Ovary (tissue), 9 donors: ENCODE data around the gene CSMD2. TPM values are rescaled to one million over a fixed set of nuclear protein-coding genes. Genes with fewer than 3 reads are reported as not detected.

Experiments
- DNase-seq, 5 donors: peaks; one replicate each; pipeline ENCODE4 v3.0.0-alpha.2; 2019 to 2020
- H3K27ac ChIP-seq, 2 donors: fragments of 200-600 bp; one replicate each; pipeline versions ENCODE4 v1.5.1 to v1.8.0; 2019 to 2022
- H3K27me3 ChIP-seq: fragments of 200-600 bp; one replicate; pipeline ENCODE4 v1.8.0; 2022
- H3K36me3 ChIP-seq: fragments of 200-600 bp; sonication (generic); one replicate; pipeline ENCODE4 v1.5.1; 2019
- H3K4me1 ChIP-seq: one replicate; pipeline ENCODE4 v1.8.1; 2013; ENCODE audit warnings: mild to moderate bottlenecking, moderate library complexity; ENCODE audit not compliant: insufficient read depth
- H3K4me3 ChIP-seq: fragments of 200-600 bp; sonication (generic); one replicate; pipeline ENCODE4 v1.5.1; 2017
- H3K9me3 ChIP-seq, 2 donors: fragments of 200-600 bp in 1 of 2; sonication (generic) in 1 of 2; one replicate each; pipeline versions ENCODE4 v1.5.1 to v1.8.1; 2013 to 2019; ENCODE audit warnings: mild to moderate bottlenecking in 1 of 2, moderate library complexity in 1 of 2
- EP300 ChIP-seq: sonication (generic); formaldehyde crosslinking; IDR thresholded peaks from one replicate; pipeline ENCODE4 v1.6.1; 2017; ENCODE audit warnings: antibody characterized with exemption
- POLR2A ChIP-seq: fragments of 450-650 bp; IDR thresholded peaks from one replicate; pipeline ENCODE4 v1.6.1; 2017; ENCODE audit warnings: antibody characterized with exemption, mild to moderate bottlenecking, moderate library complexity
- WGBS, 3 donors: extraction: QIAGEN DNeasy Blood & Tissue Kit in 1 of 3; methylation state at CpG; one replicate each; pipeline versions ENCODE4 v1.1.5 to v1.1.7; 2013 to 2017; 5-methylcytosine and 5-hydroxymethylcytosine counted together
- intact Hi-C, 4 donors: fragments of 100-400 bp; cut with DNase I; formaldehyde crosslinking; loops; one replicate each; pipeline versions ENCODE4 v1.11.0 to v1.15.1; 2022 to 2023
- polyA plus RNA-seq, 2 donors: library from polyadenylated mRNA; stranded (reverse); fragments of 200-250 nt in 1 of 2; fragments of 350-450 nt in 1 of 2; fragmentation: Illumina TruSeq in 1 of 2; extraction: RNeasy Lipid Tissue Mini Kit (QIAGEN cat#74804) in 1 of 2; gene quantifications; one replicate each; pipeline ENCODE4 v1.2.3, GENCODE V29; 2013 to 2014
- total RNA-seq, 7 donors: library from RNA; depleted of rRNA in 2 of 7; stranded (reverse); fragments of >200 nt in 2 of 7; fragmentation: NEBNext Ultra II Directional in 3 of 7; extraction: Animal tissue kit (Norgen Biotek cat#: 25700) in 3 of 7; gene quantifications; one replicate each; pipeline versions ENCODE4 v1.1.0 to v1.2.4, GENCODE V29; 2016 to 2023
- TF ChIP-seq, protein P1 (sequence below), 3 donors: fragments of 450-650 bp in 2 of 3; fragments of 200-600 bp in 1 of 3; IDR thresholded peaks; one replicate each; pipeline versions ENCODE4 v1.5.1 to v1.8.0; 2016 to 2022; ENCODE audit warnings: antibody characterized with exemption in 3 of 3, mild to moderate bottlenecking in 1 of 3
- donor health status: DM: no; HTN: no; CAD: no; lungs with moderate emphysema.
- donor health status: DM: no; HTN: no; CAD: no.
- donor health status: Bipolar disorder and iron deficiency.
- donor health status: DM: yes; HTN: yes; CAD: no.
- donor health status: DM: no; HTN: no; CAD: no.
- donor health status: DM: yes; HTN: yes; CAD: no.

Gene CSMD2
- total and polyA plus RNA-seq, 9 donors: 0.04 to 1.6 (median 0.18) TPM; not detected in 3

DNA sequence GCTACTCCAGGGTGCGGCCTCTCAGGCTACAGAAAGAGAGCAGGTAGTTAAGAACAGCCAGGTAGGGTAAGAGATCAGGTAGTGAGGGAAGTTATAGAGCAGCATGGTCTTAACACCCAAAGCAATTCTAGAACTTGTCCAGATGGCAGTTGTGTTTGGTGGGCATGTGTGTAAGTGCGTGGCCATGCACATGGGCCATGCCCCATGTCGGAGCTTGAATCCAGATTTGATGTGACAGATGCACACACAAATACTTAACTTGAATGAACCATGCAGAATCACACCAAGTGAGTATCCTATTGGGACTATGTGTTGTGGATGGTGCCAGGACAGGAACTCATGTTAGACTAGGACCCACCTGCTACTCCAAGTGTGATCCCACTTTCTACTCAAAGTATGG, 446.8 kb downstream of the CSMD2 start:
- Histone ChIP-seq H3K36me3 (no peaks in the 10 kb centered on the region), H3K4me1 (no peaks in the 10 kb centered on the region), H3K9me3 (no peaks in the 10 kb centered on the region), H3K4me3 (no peak overlapping the region), H3K27me3 (no peaks in the 10 kb centered on the region), H3K27ac (no peak overlapping the region)
- WGBS, 3 donors: 92 to 96% (median 94%) methylated on average over 3 of the region's 3 CpGs
- TF ChIP-seq, protein P1, sequence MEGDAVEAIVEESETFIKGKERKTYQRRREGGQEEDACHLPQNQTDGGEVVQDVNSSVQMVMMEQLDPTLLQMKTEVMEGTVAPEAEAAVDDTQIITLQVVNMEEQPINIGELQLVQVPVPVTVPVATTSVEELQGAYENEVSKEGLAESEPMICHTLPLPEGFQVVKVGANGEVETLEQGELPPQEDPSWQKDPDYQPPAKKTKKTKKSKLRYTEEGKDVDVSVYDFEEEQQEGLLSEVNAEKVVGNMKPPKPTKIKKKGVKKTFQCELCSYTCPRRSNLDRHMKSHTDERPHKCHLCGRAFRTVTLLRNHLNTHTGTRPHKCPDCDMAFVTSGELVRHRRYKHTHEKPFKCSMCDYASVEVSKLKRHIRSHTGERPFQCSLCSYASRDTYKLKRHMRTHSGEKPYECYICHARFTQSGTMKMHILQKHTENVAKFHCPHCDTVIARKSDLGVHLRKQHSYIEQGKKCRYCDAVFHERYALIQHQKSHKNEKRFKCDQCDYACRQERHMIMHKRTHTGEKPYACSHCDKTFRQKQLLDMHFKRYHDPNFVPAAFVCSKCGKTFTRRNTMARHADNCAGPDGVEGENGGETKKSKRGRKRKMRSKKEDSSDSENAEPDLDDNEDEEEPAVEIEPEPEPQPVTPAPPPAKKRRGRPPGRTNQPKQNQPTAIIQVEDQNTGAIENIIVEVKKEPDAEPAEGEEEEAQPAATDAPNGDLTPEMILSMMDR (IDR thresholded peaks at IDR 0.05): no peak
- TF ChIP-seq POLR2A: no peak
- TF ChIP-seq EP300: no peak
- intact Hi-C loops: no loop called here
- DNase-seq: no peak

DNA sequence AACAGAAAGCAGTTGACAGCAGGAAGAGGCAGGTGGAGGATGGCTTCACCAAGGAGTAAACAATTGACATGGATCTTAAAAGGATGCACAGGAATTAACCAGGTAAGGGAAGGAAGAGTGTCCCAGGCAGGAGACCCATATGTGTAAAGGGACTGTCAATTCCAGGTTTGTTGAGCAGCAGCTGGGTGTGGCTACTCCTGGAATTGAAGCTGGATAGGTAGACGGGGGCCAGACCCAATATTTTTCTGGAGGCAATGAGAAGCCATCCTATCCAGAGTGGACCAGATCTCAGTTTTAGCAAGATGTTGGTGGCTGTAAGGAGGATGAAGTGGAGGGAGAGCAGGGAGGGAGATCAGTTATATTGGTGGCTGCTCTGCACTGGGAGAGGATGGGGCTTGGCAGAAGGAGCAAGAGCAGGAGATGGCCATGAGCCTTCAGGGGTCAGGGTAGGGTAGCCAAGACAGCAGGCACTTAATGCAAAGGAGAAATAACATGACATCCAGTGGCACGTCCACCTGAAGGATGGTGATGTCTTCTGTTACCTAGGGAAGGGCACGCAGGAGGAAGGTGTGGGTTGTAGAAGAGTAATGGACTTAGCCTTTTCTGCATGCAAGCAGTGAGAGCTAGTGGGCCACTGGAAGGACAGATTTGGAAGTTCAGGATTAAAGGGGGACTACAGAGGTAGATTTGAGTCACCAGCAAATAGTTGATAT, 447.9 kb downstream of the CSMD2 start:
- Histone ChIP-seq H3K27me3 (no peaks in the 10 kb centered on the region), H3K36me3 (no peaks in the 10 kb centered on the region), H3K9me3 (no peaks in the 10 kb centered on the region), H3K4me1 (no peaks in the 10 kb centered on the region), H3K4me3 (no peak overlapping the region), H3K27ac (no peak overlapping the region)
- WGBS, 3 donors: 70 to 88% (median 84%) methylated on average over 3 of the region's 3 CpGs
- TF ChIP-seq EP300 (no peak), POLR2A (no peak)
- TF ChIP-seq, protein P1 (IDR thresholded peaks at IDR 0.05): no peak
- no peak for DNase-seq
- intact Hi-C loops: no loop called here

GRCh38 chr1:33715195-33715811, 449.7 kb downstream of the CSMD2 start:
- H3K27me3 ChIP-seq: no peaks in the 10 kb centered on the region
- H3K27ac ChIP-seq: no peak overlapping the region
- 71 to 89% (median 74%) methylated on average over 7 of the region's 7 CpGs for WGBS, 3 donors
- intact Hi-C loops: no loop called here
- no peaks in the 10 kb centered on the region for H3K4me1 ChIP-seq
- no peaks in the 10 kb centered on the region for H3K36me3 ChIP-seq
- DNase-seq: no peak
- no peaks in the 10 kb centered on the region for H3K9me3 ChIP-seq
- no peak for TF ChIP-seq POLR2A
- no peak for TF ChIP-seq EP300
- TF ChIP-seq, protein P1 (IDR thresholded peaks at IDR 0.05): no peak
- no peak overlapping the region for H3K4me3 ChIP-seq

GRCh38 chr1:33714421-33714820, 450.6 kb downstream of the CSMD2 start:
- DNase-seq: no peak
- H3K27me3 ChIP-seq: no peaks in the 10 kb centered on the region
- H3K4me1 ChIP-seq: no peaks in the 10 kb centered on the region
- H3K27ac ChIP-seq: no peak overlapping the region
- no peak overlapping the region for H3K4me3 ChIP-seq
- H3K9me3 ChIP-seq: no peaks in the 10 kb centered on the region
- TF ChIP-seq EP300 (no peak), POLR2A (no peak)
- TF ChIP-seq, protein P1 (IDR thresholded peaks at IDR 0.05): no peak
- 89 to 93% (median 91%) methylated on average over 18 of the region's 18 CpGs for WGBS, 3 donors
- no peaks in the 10 kb centered on the region for H3K36me3 ChIP-seq
- intact Hi-C loops: no loop called here
